LoVo (cell line): ENCODE data around the gene POLR2H.
A peak's percentile ranks its signal among the peaks of the same experiment; 100 is the strongest.
"Not testable (repeated sequence)": the region's sequence is repeated elsewhere in the genome, so short reads cannot be mapped to it uniquely, and the experiment has no call there.

Source experiments
- DNase-seq: peaks from one replicate; pipeline ENCODE4 v3.0.0-alpha.2; 2016; ENCODE audit warnings: low spot score

Gene POLR2H

DNA sequence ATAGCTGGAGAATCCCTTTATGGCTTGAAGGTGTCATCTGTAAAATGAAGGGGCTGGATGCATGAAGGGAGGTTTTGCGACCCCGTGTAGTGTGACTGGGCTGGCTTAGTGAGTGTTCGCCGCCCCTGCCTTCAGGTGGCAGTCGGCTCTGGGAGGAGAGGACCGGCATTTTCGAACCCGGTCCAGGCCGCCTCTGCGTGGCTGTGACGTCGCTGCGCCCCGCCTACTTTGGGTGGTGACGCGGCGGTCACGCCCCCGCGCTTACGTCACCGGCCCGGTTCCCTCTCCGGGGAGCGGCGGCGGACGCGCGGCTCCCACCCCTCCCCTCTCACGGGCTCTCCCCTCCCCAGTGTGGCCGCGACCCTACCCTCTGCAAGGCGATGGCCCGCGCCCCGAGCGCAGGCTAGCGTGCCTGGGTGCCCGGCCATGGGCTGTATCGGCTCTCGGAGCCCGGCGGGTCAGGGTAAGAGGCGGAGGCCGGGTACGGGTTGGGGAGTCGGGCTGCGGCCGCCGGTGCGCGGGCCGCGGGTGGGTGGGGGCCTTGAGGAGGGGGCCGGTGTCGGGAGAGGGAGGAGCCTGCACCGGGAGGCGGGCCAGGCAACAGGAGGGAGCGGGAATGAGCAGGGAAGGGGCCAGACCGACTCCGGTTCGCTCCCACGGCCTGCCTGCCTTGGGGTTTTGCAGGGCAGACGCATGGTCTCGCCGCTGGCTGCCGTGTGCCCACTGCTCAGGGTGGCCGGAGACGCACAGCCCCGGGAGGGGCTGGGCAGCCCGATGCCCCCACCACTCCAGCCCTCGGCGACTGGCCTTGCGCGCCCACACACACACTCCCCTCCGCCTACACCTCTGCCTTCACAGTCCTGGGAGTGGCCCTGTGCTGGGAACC lies 25.6 kb upstream of the POLR2H start:
- DNase-seq = peak; percentile 73

GRCh38 chr3:184336547-184337398 lies 24.7 kb upstream of the POLR2H start:
- no peak for DNase-seq

DNA sequence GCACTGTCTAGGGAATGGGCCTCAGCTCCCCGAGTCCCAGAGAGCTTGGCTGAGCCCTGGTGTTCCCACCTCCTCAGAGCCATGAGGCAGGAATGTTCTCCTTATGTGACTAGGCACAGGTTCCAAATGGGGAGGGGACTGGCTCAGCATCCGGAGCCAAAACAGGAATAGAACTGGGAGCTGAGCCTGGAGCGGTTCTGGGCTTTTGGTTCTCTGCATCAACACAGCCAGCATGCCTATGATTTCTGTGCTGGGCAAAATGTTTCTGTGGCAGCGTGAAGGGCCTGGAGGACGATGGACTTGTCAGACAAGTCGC lies 24.2 kb upstream of the POLR2H start, which contains the start of gene FAM131A:
Gene FAM131A, plus strand, starts transcription at position 202 of the 316 bp plus-strand sequence. Its CDS starts 31 bp downstream, at position 233.
- DNase-seq = no peak

DNA sequence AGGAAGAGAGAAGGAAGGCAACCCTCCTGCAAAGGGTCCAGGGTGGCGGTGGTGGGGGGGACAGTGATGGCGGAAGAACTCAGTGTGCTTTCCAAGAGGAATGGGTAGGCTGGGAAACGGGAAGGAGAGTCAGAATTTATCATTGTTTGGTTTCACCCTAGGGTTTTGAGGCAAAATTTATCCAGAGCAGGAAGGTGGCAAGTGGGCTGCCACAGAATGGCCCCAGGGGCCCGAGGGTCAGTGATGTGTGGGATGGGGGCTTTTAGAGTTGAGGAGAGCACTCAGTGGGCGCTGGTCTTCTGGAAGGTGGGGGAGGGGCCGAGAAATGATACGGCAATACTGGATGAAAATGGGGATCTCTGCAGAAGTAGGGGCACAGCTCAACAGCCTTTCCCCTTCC lies 23.5 kb upstream of the POLR2H start:
- DNase-seq = no peak

GRCh38 chr3:184338511-184338945 lies 23.0 kb upstream of the POLR2H start:
- no peak for DNase-seq

DNA sequence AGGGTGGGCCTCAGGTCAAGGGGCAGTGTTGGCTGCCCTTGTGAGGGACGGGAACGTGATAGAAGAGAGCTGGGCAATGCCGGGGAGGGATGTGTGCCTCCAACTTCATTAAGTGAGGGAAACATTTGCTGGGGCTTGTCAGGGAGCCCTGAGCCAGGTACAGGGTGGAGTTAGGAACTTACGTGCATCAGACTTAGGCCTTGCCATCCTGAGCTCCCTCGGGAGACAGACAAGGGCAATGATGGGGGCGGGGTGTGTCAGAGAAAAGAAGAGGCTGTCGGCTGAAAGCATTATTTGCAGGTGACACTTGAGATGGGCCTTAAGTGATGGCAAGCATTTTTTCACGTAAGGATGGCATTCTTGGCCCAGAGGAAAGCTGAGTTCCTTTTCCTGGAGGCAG lies 22.5 kb upstream of the POLR2H start:
- DNase-seq = no peak

- not testable (repeated sequence) for DNase-seq
These were observed 21.9 kb upstream of the POLR2H start for GRCh38 chr3:184339451-184340135.

DNA sequence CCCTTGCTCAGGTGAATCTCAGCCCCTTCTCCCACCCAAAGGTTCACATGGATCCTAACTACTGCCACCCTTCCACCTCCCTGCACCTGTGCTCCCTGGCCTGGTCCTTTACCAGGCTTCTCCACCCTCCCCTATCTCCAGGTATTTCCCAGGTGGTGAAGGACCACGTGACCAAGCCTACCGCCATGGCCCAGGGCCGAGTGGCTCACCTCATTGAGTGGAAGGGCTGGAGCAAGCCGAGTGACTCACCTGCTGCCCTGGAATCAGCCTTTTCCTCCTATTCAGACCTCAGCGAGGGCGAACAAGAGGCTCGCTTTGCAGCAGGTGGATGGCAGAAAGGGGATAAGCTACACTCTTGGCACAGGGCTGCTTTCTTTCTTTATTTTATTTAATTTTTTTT lies 19.6 kb upstream of the POLR2H start:
- no peak for DNase-seq

GRCh38 chr3:184343200-184343876 lies 18.2 kb upstream of the POLR2H start:
- DNase-seq = no peak

- no peak for DNase-seq
These were observed 16.8 kb upstream of the POLR2H start for GRCh38 chr3:184344579-184345316.

GRCh38 chr3:184345317-184346144 lies 16.0 kb upstream of the POLR2H start:
- DNase-seq = peak; percentile 84

- DNase-seq = no peak
These were observed 14.9 kb upstream of the POLR2H start for GRCh38 chr3:184346480-184347190.

DNA sequence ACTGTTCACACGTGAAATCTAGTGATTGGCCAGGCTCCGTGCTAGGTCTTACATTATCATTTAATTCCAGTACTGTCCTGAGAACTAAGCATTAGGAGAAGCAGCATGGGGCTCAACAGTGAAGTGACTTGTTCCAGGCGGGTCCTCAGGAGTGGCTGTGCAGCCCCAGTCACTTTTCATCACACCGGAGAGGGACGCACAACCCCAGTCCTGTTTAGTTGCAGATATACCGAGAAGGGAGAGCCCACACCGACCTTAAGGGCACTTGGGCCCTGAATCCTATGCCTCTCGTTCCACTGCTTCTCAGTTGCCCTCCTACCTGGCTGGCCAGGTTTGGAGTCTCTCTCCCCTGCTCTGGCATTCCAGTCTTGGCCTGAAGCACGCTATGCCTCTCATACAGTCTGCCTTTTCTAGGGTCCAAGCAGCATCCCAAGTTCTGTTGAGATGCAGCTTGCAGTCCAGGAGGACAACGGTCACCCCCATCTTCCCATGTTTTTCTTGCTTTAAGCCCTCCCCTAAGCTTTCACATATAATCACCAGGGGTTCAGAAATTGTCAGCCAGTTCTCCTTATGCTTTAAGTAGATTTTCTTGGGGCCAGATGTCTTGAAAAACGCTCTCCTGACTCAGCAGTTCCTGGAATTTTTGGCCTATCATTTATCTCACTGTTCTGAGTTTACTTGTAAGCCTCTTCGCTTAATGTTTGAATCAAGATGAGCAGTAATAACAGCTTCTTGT lies 14.0 kb upstream of the POLR2H start:
- no peak for DNase-seq

DNA sequence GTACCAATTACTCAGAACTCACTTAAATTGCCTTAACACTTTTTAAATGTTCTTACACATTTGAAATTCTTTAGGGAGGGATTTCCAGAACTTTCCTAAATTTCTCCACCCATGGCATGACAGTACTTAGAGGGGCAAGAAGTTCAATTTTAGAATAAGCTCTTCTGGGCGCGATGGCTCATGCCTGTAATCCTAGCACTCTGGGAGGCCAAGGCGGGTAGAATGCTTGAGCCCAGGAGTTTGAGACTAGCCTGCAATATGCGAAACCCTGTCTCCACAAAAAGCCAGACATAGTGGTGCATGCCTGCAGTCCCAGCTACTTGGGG lies 13.5 kb upstream of the POLR2H start:
- no peak for DNase-seq

DNA sequence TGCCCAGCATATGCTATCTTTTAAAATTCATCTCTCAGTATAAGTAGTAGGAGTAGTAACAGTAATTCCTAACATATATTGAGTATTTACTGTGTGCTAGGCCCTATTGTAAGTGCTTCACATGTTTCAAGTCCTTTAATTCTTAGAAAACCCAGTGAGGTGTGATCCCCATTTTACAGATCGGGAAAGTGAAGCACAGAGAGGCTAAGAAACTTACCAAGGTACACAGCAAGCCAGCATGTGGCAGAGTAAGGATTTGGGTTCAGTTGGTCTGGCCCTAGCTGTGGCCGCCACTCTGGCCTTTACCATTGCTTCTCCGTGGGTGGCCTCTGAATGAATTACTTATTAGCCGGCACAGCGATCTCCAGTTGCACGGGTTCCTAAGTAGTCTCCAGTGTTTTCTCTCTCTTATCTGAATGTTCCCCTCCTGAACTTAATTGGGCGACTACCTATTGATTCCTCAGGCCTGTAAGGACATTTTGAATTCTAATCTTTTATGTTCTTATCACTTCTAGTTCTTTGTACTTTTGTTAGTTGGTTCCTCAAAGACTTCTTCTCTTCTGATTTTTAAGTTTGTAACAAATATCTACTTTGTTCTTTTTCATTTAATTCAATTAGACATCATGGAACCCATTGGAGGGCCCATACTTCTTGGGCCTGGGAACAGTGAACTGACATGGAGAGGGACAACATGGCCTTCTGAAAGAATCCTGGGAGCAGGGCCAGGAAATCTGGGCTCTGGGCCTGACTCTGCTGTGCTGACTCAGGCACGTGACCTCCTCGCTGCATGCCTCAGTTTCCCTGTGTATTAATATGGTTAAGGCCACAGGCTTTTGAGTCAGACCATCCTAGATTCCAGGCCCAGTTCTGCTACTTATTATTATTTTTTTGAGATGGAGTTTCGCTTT lies 11.7 kb upstream of the POLR2H start:
- DNase-seq = no peak

DNA sequence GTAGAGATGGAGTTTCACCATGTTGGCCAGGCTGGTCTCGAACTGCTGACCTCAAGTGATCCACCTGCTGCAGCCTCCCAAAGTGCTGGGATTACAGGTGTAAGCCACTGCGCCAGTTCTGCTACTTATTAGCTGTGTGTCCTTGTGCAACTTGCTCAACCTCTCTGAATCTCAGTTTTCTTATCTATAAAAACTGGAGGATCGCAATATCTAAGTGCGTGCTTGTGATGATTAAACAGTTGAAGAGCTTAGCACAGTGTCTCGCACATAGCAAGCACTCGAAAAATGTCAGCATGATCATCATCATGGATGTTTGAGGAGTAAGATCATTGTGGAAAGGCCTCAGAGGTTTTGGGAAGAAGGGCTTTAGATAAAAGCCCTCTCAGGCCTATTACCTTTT lies 10.9 kb upstream of the POLR2H start:
- no peak for DNase-seq

DNA sequence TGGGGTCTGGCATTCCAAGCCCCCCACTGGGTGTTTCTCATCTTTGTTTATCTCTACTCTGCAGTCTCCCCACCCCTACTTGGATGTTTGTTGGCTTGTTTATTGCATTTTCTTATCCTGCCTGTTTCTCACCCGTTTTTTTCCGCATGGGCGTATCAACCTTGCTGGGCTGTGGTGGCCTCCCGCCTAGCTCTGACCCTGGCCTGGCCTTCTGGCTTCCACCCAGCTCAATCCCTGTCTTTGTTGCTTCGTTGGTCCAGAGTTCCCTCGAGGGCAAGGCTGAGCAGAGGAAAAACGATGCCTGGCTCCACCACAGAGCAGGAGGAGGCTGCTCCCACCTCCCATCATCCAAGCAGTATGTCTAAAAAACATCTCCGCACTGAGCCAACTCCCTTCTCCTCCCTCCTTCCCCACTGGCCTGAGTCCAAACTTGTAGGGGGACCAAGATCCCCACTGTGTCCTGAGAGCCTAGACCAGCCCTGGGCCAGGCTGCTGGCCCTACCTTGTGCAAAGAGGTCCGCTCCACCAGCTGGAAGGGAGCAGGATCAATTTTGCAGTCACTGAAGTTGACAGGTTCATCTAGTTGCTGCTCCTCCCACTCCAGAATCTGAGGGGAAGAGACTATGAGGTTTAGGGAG lies 9.9 kb upstream of the POLR2H start:
- DNase-seq = no peak
